HG03354 (cell line): ENCODE results near the gene RASSF6.
"Not testable (repeated sequence)": the region's sequence is repeated elsewhere in the genome, so short reads cannot be mapped to it uniquely, and the experiment has no call there.

Experiments
- ATAC-seq: cut with Tn5 transposase; IDR thresholded peaks from one replicate; pipeline ENCODE4 v1.9.1; 2021; ENCODE audit warnings: mild to moderate bottlenecking; ENCODE audit not compliant: unreplicated experiment, poor library complexity, severe bottlenecking

Gene RASSF6

DNA sequence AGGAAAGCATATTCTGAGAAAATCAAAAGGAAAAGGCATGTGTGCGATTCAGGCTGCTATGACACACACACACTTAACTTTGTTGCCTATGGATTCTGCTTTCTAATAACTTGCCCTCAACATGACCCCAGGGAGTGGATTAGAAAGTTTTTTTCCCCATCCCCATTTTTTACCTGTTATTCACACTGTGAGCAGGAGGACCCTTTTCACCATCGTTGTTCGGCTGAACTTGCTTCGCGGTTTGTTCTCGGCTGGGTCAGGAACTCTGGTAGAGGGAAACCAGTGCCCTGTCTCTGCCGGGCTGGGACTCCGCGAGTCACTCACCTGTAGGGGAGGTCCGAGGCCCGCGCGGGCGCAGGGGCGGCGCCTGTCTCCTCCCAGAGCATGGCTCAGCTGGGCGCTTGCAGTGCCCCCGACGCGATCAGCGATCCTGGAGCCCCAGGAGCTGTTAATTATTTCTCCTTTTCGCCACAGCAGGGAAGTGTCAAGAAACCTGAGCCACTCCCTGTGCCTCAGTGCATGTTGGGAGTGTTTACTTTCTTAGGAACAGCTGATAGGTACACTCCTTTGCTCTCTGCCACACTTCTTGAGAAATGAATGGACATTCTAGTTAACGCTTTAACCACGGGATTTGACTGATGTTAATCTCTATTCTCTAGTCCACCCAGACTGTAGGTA is at the start of gene RASSF6:
Gene RASSF6 (minus strand): TSS at position 322 of the 678 bp plus-strand sequence. CDS start 8,641 bp downstream, outside the sequence.
- peak; percentile 91 for ATAC-seq

DNA sequence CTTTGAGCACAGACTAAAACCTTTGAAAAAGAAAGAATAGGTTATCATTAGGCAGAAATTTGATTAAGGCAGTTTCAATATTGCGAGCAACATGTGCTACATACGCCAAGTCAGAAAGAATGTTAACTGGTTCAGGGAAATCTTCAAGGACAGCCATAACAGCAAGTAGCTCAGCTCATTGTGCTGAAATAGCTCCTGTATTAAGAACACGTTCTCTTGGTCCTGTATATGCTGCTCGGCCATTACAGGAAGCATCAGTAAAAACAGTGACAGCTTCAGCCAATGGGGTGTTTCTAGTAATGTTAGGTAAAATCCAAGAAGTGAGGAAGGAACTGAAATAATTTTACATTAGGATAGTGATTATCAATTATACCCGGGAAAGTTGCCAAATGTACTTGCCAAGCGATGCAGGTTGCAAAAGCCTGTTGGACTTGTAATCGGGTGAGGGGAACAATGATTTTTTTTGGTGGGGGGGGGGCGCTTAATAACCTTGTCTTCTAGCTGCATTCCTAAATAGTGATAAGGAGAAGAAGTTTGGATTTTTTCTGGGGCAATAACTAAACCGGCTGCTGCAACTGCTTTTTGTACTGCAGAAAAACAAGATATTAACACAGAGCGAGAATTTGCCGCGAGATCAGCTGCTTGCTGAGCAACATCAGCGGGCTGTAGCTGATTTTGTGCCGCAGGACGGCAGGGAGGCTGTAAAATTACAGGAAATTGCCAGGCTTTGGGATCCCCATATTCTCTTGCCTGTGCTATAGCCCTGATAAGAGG is 49.4 kb upstream of the RASSF6 start:
- no peak for ATAC-seq

DNA sequence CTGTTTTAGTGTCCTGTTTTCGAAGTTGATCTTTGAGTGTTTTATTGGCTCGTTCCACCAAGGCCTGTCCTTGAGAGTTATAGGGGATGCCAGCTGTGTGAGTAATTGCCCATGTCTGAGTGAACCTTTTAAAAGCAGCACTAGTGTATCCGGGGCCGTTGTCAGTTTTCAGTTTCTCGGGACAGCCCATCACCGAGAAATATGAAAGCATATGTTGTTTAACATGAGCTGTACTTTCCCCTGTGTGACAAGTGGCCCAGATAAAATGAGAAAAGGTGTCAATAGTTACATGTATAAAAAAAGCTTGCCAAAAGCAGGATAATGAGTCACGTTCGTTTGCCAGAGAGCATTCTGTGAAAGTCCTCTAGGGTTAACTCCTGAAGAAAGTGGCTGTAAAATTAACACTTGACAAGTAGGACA is 48.6 kb upstream of the RASSF6 start:
- no peak for ATAC-seq

DNA sequence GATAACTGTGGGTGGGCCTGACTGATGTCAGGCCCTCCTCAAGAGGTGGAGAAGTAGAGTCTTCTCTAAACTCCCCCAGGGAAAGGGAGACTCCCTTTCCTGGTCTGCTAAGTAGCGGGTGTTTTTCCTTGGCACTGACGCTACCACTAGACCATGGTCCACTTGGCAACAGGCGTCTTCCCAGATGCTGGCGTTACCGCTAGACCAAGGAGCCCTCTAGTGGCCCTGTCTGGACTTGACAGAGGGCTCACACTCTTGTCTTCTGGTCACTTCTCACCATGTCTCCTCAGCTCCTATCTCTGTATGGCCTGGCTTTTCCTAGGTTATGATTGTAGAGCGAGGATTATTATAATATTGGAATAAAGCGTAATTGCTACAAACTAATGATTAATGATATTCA is 45.7 kb upstream of the RASSF6 start:
- not testable (repeated sequence) for ATAC-seq

DNA sequence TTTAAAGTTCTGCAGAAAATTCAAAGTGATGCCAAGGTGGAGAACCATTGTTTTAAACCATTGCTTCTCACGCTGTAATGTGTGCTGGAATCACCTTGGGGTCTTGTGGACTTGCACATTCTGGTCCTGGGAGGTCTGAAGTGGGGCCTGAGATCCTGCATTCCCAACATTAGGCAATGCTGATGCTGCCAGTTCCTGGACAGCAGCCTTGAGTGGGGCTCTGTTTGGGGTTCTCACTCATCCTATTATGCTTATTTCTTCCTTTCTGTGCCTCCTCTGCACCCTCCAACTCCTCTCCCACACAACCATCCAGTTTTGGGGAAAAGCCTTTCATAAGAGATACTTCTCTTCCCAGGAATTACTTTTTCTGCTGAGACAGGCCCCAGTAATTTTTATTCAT is 44.2 kb upstream of the RASSF6 start:
- no peak for ATAC-seq

- ATAC-seq = no peak
Measured at GRCh38 chr4:73663576-73663975, 43.3 kb upstream of the RASSF6 start.

DNA sequence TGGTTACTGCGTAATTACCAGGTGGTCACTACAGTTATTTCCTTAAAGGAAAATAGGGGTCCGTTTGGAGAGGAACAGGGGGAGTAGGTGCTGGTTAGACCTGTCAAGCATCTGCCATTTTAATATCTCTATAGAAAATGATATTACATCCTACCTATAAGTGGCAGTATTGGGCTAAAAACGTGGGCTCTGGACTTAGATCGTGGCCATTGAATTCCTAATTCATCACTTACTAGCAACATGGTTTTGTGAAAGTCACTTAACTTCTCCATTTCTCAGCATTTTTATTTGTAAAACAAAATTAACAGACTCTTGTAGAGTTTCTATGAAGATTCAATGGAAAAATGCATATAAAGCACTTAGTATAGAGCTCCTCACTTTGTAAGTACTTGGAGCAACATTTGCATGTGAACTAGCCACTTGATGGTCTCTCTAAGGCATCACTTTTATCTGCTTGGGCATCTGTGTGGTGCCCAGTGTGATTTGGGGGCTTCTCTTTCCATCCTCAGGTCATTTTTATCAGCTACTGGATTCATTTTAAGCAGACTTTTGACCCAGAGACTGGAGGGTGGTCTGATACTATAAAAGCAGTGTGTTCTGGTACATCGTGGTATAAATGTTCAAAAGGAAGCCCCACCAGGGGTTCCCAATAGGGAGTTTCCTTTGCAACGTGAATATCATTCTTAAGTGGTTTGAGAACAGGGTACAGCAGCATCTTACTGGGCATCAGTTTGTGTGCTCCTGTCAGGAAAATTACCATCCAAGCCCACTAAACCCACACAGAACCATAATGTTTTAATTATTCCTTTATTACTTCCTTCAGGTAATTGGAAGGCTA is 42.7 kb upstream of the RASSF6 start:
- peak; percentile 97 for ATAC-seq

- no peak for ATAC-seq
Measured at GRCh38 chr4:73661646-73662119, 41.4 kb upstream of the RASSF6 start.

- no peak for ATAC-seq
Measured at GRCh38 chr4:73660808-73661207, 40.6 kb upstream of the RASSF6 start.

DNA sequence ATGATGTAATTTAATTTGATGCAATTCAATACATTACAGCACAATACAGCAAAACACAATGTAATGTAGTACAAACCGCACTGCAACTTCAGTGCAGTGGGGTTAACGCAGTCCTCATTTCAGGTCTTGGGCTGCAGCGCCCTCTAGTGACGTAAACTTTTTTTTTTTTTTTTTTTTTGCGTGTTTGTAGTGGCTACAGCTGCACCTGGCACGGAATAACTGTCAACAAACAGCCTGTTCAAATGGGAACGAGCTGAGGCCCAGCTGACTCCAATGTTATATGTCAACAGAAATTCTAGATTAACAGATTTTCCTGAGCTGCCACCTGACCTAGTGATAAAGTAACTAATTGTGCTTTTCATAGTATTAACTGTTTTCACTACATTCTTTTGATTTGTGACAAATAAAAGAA is 33.5 kb upstream of the RASSF6 start:
- peak; percentile 83 for ATAC-seq

DNA sequence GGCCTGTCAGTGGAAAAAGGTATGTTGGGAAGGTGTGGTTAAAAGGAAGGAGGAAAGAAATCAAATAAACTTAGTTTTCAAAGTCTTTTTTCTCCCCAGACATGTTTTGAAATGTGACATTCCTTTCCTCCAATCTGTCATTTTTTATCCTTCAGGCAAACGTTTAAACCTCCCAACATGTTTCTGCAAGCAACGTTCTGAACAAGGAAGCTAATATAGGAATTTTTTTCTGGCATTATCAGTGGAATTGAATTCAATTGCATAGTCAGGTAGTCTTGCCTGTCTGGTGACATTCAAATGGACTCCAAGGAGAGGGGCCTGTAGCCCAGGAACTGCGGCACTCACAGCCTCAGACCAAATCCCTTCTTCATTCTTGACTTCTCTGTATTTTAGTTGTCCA is 30.0 kb upstream of the RASSF6 start:
- ATAC-seq = no peak

DNA sequence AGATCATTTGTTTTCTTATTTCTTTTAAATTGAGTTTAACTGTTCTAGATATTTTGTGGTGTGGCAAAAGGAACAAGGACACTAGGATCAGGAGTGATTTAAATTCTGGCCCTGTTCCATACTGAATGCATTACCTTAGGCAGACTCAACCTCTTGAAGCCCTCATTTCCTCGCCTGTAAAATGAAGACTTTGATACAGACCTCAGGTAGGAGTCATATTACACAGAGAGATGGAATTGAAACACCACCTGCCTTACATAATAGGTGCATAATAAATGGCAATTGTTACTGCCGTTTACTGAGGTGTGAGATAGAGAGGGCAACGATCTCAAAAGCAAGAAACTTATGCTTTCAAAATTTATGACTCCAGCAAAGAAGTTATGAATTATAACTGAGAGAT is 28.2 kb upstream of the RASSF6 start:
- no peak for ATAC-seq

- no peak for ATAC-seq
Measured at GRCh38 chr4:73646117-73646516, 25.9 kb upstream of the RASSF6 start.

- ATAC-seq = no peak
Measured at GRCh38 chr4:73631565-73632226, 11.5 kb upstream of the RASSF6 start.

DNA sequence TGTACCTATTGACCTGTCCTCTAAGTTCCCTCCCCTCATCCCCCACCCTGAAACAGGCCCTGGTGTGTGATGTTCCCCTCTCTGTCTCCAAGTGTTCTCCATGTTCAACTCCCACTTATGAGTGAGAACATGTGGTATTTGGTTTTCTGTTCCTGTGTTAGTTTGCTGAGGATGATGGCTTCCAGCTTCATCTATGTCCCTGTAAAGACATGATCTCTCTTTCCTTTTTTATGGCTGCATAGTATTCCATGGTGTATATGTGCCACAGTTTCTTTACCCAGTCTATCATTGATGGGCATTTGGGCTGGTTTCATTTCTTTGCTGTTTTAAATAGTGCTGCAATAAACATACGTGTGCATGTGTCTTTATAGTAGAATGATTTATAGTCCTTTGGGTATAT is 8.6 kb upstream of the RASSF6 start:
- not testable (repeated sequence) for ATAC-seq

DNA sequence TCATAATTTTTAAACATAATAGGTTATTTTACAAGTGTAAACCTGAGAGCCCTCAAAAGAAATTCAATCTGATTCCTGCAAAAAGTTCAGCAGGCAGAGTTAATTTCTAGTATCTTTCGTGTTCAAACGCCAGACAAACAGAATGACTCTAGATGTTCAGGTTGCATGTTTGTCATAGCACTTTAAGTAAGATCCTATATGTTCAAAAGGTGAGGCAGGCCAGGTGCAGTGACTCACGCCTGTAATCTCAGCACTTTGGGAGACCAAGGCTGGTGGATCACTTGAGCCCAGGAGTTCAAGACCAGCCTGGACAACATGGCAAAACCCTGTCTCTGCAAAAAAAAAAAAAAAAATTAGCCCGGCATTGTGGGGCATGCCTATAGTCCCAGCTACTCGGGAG is 1.1 kb upstream of the RASSF6 start:
- no peak for ATAC-seq

GRCh38 chr4:73619346-73619745 is 890 bp downstream of the RASSF6 start:
- no peak for ATAC-seq

DNA sequence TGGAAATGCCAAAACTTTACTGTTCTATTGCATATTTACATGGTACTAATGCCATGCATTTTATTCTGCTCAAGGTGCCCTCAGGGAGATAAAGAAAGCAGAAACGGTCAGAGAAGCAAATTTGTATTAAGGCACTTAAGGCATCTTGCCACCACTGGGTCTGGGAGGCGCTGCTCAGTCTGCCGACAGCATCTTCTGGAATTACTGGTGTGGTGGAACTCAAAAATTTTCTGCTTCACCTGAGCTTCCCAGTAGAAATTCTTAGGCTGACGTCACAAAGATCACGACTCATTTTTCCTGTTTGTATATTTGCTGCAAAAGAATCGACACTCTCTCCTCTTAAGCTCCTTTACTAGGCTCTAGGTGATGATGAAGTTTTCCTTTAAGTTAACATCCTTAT is 3.0 kb downstream of the RASSF6 start:
- ATAC-seq = no peak

GRCh38 chr4:73615613-73616012 is 4.6 kb downstream of the RASSF6 start:
- no peak for ATAC-seq
